ENCODE measurements around the gene BCL7A. TPM values are rescaled to one million over a fixed set of nuclear protein-coding genes. Genes with fewer than 3 reads are reported as not detected.

BCL7A gene
- polyA plus RNA-seq, 1 of the 3 experiments (the other 2 are of a cell fraction), result 34.0 TPM

DNA sequence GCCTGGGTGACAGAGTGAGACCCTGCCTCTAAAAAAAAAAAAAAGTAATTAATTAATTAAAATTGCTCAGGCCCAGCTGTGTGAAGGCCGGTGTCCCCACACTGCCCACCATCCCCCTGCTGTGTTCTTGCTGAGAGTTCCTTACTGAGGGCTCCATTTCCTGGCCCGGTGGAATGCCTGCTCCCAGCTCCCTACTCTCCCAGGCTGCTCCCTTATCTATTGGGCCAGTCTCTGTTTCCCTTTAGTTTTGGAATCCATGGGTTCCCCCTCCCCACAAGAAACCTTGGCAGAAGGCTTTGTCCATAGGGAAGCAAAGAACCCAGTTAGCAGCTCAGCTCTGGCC, 75.9 kb downstream of the BCL7A start:
- no peak overlapping the region for H3K9ac ChIP-seq
- no peaks in the 10 kb centered on the region for H3K9me3 ChIP-seq
- peak overlapping the region; percentile 36 to 54 for H3K27ac ChIP-seq (ENCODE audit: low read depth in 2 of 2, low read length in 1 of 2)
- peaks cover 95% of the 10 kb centered on the region for H3K79me2 ChIP-seq (ENCODE audit: insufficient read depth)
- no peak overlapping the region for H3K4me3 ChIP-seq (ENCODE audit: low read depth in 2 of 2, low read length in 1 of 2)
- CTCF ChIA-PET, result interaction anchor here (1.2 to 3.0 kb wide), 7 partner anchors 11 to 304 kb away, joined by 4 to 20 read pairs (median 7); partner anchors contain the start of gene RHOF
- no peaks in the 10 kb centered on the region for H3K27me3 ChIP-seq (ENCODE audit: insufficient read depth)
- no peaks in the 10 kb centered on the region for H3K9me2 ChIP-seq
- peaks cover 27% of the 10 kb centered on the region for H3F3A ChIP-seq (replicated peaks; ENCODE audit: insufficient read depth)
- H2AFZ ChIP-seq (ENCODE audit: low read depth), result no peak overlapping the region
- 64% methylated on average over 2 of the region's 2 CpGs for WGBS (ENCODE audit: low lambda C conversion rate)
- TF ChIP-seq NFIC (IDR thresholded peaks at IDR 0.05; ENCODE audit: borderline replicate concordance) (no peak), FOXJ3 (CRISPR knock-in tag; IDR thresholded peaks at IDR 0.05) (no peak), USF2 (IDR thresholded peaks at IDR 0.05; ENCODE audit: borderline replicate concordance, low read depth, low read length) (no peak), TAF1 (IDR thresholded peaks at IDR 0.05; ENCODE audit: borderline replicate concordance, low read depth, low read length) (no peak), FOSL2 (IDR thresholded peaks at IDR 0.05; ENCODE audit: borderline replicate concordance, low read depth) (no peak), ELF1 (IDR thresholded peaks at IDR 0.05) (no peak), MEF2A (IDR thresholded peaks at IDR 0.05; ENCODE audit: borderline replicate concordance, low read depth) (no peak), JUND (IDR thresholded peaks at IDR 0.05) (no peak), REST (IDR thresholded peaks at IDR 0.05; ENCODE audit: low read depth, low read length) (no peak), NRF1 (IDR thresholded peaks at IDR 0.05; ENCODE audit: low read depth, low read length) (no peak), CHD2 (IDR thresholded peaks at IDR 0.05; ENCODE audit: low read length, partially characterized antibody) (no peak), GABPA (IDR thresholded peaks at IDR 0.05; ENCODE audit: low read depth) (no peak), ZBTB33 (IDR thresholded peaks at IDR 0.05; ENCODE audit: borderline replicate concordance, low read depth) (no peak), RCOR1 (IDR thresholded peaks at IDR 0.05; ENCODE audit: low read length) (no peak)
- TF ChIP-seq, protein P1, sequence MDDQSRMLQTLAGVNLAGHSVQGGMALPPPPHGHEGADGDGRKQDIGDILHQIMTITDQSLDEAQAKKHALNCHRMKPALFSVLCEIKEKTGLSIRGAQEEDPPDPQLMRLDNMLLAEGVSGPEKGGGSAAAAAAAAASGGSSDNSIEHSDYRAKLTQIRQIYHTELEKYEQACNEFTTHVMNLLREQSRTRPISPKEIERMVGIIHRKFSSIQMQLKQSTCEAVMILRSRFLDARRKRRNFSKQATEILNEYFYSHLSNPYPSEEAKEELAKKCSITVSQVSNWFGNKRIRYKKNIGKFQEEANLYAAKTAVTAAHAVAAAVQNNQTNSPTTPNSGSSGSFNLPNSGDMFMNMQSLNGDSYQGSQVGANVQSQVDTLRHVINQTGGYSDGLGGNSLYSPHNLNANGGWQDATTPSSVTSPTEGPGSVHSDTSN (IDR thresholded peaks at IDR 0.05), result no peak
- TF ChIP-seq, protein P2, sequence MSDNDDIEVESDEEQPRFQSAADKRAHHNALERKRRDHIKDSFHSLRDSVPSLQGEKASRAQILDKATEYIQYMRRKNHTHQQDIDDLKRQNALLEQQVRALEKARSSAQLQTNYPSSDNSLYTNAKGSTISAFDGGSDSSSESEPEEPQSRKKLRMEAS (IDR thresholded peaks at IDR 0.05; ENCODE audit: low read depth), result no peak
- TF ChIP-seq, protein P3, sequence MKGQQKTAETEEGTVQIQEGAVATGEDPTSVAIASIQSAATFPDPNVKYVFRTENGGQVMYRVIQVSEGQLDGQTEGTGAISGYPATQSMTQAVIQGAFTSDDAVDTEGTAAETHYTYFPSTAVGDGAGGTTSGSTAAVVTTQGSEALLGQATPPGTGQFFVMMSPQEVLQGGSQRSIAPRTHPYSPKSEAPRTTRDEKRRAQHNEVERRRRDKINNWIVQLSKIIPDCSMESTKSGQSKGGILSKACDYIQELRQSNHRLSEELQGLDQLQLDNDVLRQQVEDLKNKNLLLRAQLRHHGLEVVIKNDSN (IDR thresholded peaks at IDR 0.05; ENCODE audit: borderline replicate concordance, low read depth), result no peak
- TF ChIP-seq, protein P4, sequence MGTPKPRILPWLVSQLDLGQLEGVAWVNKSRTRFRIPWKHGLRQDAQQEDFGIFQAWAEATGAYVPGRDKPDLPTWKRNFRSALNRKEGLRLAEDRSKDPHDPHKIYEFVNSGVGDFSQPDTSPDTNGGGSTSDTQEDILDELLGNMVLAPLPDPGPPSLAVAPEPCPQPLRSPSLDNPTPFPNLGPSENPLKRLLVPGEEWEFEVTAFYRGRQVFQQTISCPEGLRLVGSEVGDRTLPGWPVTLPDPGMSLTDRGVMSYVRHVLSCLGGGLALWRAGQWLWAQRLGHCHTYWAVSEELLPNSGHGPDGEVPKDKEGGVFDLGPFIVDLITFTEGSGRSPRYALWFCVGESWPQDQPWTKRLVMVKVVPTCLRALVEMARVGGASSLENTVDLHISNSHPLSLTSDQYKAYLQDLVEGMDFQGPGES (IDR thresholded peaks at IDR 0.05; ENCODE audit: low read depth, low read length), result no peak
- DNase-seq, result peak; percentile 57
- H4K20me1 ChIP-seq (ENCODE audit: insufficient read depth), result peaks cover 57% of the 10 kb centered on the region
- H3K4me2 ChIP-seq, result peak overlapping the region; percentile 34; the same call in 1 of the 2 replicates
- peaks cover 25 to 39% of the 10 kb centered on the region in 2 experiments for H3K4me1 ChIP-seq (ENCODE audit: control insufficient read depth in 1 of 2, insufficient read depth in 2 of 2, low read depth in 1 of 2, low read length in 1 of 2)
- no peaks in the 10 kb centered on the region for H3K36me3 ChIP-seq (replicated peaks in 1 of 2; ENCODE audit: control insufficient read depth in 1 of 2, insufficient read depth in 2 of 2, low read length in 1 of 2)
- POLR2A ChIA-PET, result interaction anchor here (0.5 to 2.2 kb wide), 3 partner anchors 16 to 114 kb away, joined by 3 to 8 read pairs (median 4); partner anchors contain the start of gene MLXIP
